ENCODE results near the gene GP1BA. TPM values are rescaled to one million over a fixed set of nuclear protein-coding genes. Genes with fewer than 3 reads are reported as not detected.
A peak's percentile ranks its signal among the peaks of the same experiment; 100 is the strongest.

GP1BA gene
- total RNA-seq, 1 donor from 2014 or later, result not detected

- DNase-seq (ENCODE audit: low spot score), result peak; percentile 93
These were observed 17.4 kb downstream of the GP1BA start for GRCh38 chr17:4949321-4950074.

- DNase-seq (ENCODE audit: low spot score), result no peak
These were observed 18.1 kb downstream of the GP1BA start for GRCh38 chr17:4950075-4950745.

DNA sequence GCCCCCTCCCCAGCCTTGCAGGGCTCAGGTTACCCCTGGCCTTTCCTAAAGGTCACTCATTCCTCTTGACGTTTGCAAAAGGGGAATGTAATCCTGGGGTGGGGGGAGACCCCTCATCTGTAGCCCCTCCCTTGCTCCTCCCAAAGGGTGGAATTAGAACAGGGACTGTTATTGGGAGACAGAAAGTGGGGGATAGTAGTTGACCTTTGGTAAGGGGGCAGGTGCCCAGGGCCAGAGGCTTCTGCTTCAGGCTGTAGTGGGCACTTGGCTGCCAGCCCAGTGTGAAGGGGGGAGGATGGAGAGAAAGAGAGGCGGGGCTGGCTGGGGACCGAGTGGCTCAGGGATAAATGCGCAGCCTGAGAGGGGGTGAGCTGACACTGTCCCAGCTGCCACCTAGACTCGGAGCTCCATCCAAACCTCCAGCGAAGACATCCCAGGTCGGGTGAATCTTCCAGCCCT is 18.7 kb downstream of the GP1BA start, which contains the start of gene ENO3:
Gene ENO3, plus strand, starts transcription at position 374 of the 459 bp plus-strand sequence. CDS start 711 bp downstream, outside the sequence.
- no peak for DNase-seq (ENCODE audit: low spot score)

DNA sequence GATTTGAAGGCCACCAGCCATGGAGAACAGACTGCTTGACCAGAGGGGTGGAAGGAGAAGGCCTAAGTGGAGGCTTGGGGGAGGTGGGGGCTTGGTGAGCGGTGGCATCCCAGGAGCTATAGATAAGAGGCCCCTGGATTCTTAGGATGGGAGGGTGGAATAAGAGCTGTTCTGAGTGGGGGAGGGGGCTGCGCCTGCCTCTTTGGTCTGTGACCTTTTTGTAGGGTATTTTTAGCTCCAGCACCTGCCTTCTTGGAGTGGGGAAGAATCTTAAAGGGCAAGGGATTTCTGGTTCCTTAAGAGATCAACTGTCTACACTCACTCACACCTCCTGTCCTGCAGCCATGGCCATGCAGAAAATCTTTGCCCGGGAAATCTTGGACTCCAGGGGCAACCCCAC is 19.4 kb downstream of the GP1BA start:
- no peak for DNase-seq (ENCODE audit: low spot score)

- no peak for DNase-seq (ENCODE audit: low spot score)
These were observed 21.4 kb downstream of the GP1BA start for GRCh38 chr17:4953451-4953961.

- no peak for DNase-seq (ENCODE audit: low spot score)
These were observed 23.0 kb downstream of the GP1BA start for GRCh38 chr17:4955091-4955490.

- no peak for DNase-seq (ENCODE audit: low spot score)
These were observed 24.5 kb downstream of the GP1BA start for GRCh38 chr17:4956493-4957061.

DNA sequence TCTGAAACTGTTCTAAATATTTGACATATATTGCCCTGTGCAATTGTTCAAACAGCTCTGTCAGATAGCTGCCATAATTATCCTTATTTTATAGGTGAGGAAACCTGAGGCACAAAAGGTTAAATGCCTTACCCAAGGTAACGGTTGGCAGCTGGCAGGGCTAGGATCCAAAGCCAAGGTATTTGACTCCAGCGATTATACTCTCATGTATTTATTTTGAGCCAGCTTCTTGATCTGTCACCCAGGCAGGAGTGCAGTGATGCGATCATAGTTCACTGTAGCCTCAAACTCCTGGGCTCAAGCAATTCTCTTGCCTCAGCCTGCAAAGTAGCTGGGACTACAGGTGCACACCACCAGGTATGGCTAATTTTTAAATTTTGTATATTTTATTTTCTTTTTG is 26.0 kb downstream of the GP1BA start:
- no peak for DNase-seq (ENCODE audit: low spot score)

DNA sequence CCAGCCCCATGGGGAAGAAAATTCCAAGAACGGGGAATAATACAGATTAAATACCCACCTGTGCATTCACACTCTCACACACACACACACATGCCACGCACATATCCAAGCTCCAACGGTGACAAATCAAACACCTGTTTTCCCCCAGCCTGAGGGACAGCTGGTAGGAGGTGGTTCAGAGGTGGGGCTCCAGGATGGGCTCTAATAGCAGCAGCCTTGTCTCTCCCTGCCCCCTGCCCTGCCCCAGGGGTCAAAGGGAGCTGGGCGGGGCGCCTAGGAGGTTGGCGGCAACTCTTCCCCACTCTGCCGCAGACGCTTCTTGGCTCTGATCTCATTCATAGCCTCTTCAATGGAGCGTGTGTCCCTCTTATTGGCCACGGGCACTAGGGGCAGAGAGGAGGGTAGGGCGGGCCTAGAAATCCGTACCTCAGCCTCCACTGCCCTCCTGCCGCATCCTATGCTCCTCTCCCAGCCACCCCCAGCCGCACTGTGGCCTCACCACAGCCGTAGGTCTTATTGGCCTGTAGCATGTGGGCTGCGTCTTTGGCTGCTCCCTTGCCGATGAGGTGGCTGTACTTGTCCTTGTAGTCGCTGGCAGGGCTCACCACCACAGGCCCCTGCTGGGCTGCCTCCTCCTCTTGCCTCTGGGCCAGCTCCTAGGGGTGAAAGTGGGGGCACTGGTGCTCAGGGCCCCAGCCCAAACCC is 27.3 kb downstream of the GP1BA start:
- DNase-seq (ENCODE audit: low spot score), result no peak

DNA sequence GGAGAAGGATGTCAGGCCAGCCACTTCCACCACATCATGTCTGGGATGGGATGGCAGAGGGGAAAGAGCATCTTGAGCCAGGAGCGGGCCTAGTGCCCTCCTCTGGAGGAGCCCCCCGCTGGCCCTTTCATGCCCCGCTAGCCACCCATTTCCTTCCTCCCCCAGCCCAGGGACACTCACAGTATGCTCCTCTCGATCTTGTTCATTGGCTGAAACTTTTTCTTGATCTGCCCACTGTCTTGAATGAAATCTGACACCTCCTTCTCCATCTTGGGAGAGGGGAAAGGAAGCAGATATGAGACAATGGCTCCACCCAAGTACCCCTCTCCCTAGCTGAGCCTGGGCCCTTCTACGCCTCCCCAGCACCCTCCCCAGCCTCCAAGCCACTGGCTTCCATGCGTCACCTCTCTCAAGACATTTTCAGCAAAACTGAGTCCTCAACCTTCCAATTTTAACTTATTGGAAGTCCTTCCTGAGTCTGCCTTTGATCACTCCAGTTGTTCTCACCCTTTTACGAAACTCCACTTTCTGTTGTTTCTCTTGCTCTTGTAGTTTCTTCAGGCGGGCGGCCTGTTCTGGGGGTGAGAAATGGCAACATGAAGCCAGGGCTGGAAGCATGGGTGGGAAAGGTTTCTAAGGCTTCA is 28.3 kb downstream of the GP1BA start:
- no peak for DNase-seq (ENCODE audit: low spot score)

DNA sequence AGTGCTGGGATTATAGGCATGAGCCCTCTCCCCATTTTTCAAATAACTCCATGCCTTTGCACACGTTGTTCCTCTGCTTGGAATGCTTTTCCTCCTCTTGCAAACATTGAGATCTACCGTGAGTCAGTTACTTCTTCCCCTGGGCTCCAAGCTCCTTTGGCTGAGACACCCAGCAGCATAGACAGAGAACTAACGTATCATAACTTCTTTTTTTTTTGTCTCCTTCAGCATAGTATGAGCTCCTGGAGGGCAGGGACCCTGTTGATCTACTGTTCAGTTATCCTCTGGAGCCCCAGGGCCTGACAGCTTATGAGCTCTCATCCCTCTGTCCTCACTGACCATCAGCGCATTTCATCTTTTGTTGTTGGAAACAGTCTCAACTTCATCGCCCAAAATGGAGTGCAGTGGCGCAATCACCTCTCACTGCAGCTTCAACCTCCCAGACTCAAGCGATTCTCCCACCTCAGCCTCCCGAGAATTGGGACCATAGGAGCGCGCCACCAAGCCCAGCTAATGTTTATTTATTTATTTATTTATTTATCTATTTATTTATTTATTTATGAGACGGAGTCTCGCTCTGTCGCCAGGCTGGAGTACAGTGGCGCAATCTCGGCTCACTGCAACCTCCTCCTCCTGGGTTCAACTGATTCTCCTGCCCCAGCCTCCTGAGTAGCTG is 33.4 kb downstream of the GP1BA start:
- DNase-seq (ENCODE audit: low spot score), result no peak

- DNase-seq (ENCODE audit: low spot score), result peak; percentile 98
These were observed 34.9 kb downstream of the GP1BA start for GRCh38 chr17:4966844-4967538.

- peak; percentile 96 for DNase-seq (ENCODE audit: low spot score)
These were observed 35.7 kb downstream of the GP1BA start, which contains the start of gene SPAG7 for GRCh38 chr17:4967539-4968485. Gene SPAG7 (minus strand): TSS chr17:4967817. CDS start chr17:4967804, 13 bp downstream.

DNA sequence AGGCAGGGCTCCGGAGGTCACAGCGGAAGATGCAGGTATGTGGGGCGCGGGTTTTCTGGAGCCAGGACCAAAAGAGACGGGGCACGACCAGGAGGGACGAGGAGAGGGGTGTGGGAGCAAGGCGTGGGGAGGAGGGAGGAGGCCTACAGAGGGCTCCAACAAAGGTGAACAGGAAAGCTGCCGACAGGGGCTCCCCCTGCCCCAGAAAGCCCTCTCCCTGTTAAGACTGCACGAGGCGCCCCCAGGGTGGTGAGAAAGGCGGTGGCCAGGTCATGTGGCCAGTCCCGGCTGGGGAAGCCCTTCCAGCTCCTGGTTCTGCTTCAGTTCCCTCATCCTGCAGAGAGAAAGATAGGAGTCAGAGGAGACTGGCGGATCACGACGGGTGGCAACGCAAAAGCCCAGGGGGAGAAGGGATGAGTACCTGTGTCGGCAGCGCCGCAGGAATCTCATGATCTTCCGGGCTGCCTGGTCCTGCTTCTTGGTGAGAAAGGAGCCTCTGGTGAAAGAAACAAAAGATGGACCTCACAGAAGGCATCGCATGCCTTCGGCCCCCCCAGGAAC is 36.5 kb downstream of the GP1BA start:
- DNase-seq (ENCODE audit: low spot score), result no peak

DNA sequence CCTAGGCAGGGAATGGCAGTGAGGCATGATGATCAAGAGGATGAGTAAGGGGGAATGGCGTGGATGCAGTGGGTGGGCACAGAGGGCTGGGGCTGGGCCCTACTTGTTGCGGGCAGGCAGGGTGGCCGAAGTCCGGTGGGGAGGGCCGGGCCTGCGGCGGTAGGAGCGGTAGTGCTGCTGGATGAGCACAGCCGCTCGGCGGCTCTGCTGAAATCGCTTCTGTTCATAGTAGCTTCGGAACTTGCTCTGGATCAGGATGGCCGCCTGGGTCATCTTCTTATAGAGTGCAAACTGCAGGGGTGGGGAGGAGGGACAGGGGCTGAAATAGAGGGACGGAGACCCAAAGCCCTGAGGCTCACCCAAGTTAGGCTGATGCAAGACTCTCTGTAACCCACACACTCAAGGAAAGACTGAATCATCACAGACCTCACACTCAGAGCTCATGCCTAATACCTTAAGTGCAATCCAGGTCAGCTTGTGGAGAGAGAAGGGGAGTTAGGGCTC is 37.0 kb downstream of the GP1BA start:
- DNase-seq (ENCODE audit: low spot score), result no peak

GRCh38 chr17:4969551-4970173 is 37.6 kb downstream of the GP1BA start:
- no peak for DNase-seq (ENCODE audit: low spot score)

DNA sequence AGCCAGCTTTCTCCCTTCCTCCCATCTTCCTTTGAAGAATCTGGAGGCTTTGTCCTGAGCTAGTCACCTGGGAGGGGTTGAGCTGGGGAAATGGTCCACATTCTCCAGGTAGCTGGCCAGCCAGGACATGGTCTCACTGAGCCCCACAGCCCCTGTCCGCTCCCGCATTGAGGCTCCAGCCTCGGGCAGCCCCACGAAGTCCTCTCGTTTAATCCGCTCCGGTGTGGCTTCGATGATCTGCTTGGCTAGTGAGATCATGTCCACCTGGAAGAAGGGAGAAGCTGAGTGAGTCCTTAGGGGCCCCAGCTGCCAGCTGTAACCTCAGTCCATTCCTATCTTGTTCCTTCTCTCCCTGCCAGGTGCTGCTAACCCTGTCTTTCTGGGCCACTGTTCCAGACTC is 38.2 kb downstream of the GP1BA start:
- no peak for DNase-seq (ENCODE audit: low spot score)

Data from mesenteric fat pad (tissue), 1 donor.